HG02571 (cell line): Measurements from ENCODE around the gene SLC44A5.
"Not testable (repeated sequence)": the region's sequence is repeated elsewhere in the genome, so short reads cannot be mapped to it uniquely, and the experiment has no call there.

Experiments used
- ATAC-seq: cut with Tn5 transposase; IDR thresholded peaks from one replicate; pipeline ENCODE4 v1.9.1; 2021; ENCODE audit warnings: mild to moderate bottlenecking, moderate library complexity; ENCODE audit not compliant: unreplicated experiment

SLC44A5 gene

GRCh38 chr1:75611014-75611413 lies at the start of gene SLC44A5:
TSS of gene SLC44A5 (minus strand) at chr1:75611114. CDS start at chr1:75541447, 69,667 bp downstream.
- no peak for ATAC-seq

- ATAC-seq = no peak
Observed at GRCh38 chr1:75655931-75656330, 45.0 kb upstream of the SLC44A5 start.

GRCh38 chr1:75647183-75647582 lies 36.3 kb upstream of the SLC44A5 start:
- not testable (repeated sequence) for ATAC-seq

- ATAC-seq = not testable (repeated sequence)
Observed at GRCh38 chr1:75645153-75645552, 34.2 kb upstream of the SLC44A5 start.

- no peak for ATAC-seq
Observed at GRCh38 chr1:75643460-75643859, 32.5 kb upstream of the SLC44A5 start.

- ATAC-seq = no peak
Observed at GRCh38 chr1:75641325-75641724, 30.4 kb upstream of the SLC44A5 start.

- ATAC-seq = no peak
Observed at GRCh38 chr1:75640137-75640536, 29.2 kb upstream of the SLC44A5 start.

GRCh38 chr1:75632350-75632949 lies 21.5 kb upstream of the SLC44A5 start:
- ATAC-seq = no peak

GRCh38 chr1:75630998-75631397 lies 20.1 kb upstream of the SLC44A5 start:
- no peak for ATAC-seq

GRCh38 chr1:75630004-75630594 lies 19.2 kb upstream of the SLC44A5 start:
- no peak for ATAC-seq

- no peak for ATAC-seq
Observed at GRCh38 chr1:75625795-75626194, 14.9 kb upstream of the SLC44A5 start.

GRCh38 chr1:75618382-75618781 lies 7.5 kb upstream of the SLC44A5 start:
- no peak for ATAC-seq

GRCh38 chr1:75616436-75617433 lies 5.8 kb upstream of the SLC44A5 start:
- no peak for ATAC-seq

GRCh38 chr1:75615613-75616435 lies 4.9 kb upstream of the SLC44A5 start:
- ATAC-seq = no peak

GRCh38 chr1:75614399-75614756 lies 3.5 kb upstream of the SLC44A5 start:
- peak; percentile 16 for ATAC-seq

- no peak for ATAC-seq
Observed at GRCh38 chr1:75613916-75614315, 3.0 kb upstream of the SLC44A5 start.

GRCh38 chr1:75612976-75613375 lies 2.1 kb upstream of the SLC44A5 start:
- no peak for ATAC-seq

GRCh38 chr1:75602486-75602885 lies 8.4 kb downstream of the SLC44A5 start:
- ATAC-seq = no peak

- ATAC-seq = no peak
Observed at GRCh38 chr1:75600781-75601180, 10.1 kb downstream of the SLC44A5 start.

- no peak for ATAC-seq
Observed at GRCh38 chr1:75594327-75594726, 16.6 kb downstream of the SLC44A5 start.

GRCh38 chr1:75593457-75593856 lies 17.5 kb downstream of the SLC44A5 start:
- ATAC-seq = not testable (repeated sequence)
